ENCODE measurements around the gene PSMD13.

GRCh38 chr11:249062-249461, 12.3 kb downstream of the PSMD13 start:
- TF ChIP-seq CTCF (IDR thresholded peaks at IDR 0.05; ENCODE audit: low read length) (no peak), EZH2 (optimal IDR thresholded peaks at IDR 0.05; ENCODE audit: low read depth, low read length) (no peak)

All from MM.1S (cell line).